ENCODE measurements around the gene GSK3B. TPM values are rescaled to one million over a fixed set of nuclear protein-coding genes. Genes with fewer than 3 reads are reported as not detected.

Gene GSK3B
- total RNA-seq, 2 donors from 2014 or later: 36.7 to 47.9 TPM

GRCh38 chr3:120113128-120114116 lies 19.2 kb upstream of the GSK3B start:
- WGBS: 68% methylated on average over 8 of the region's 8 CpGs
- DNase-seq (ENCODE audit: low spot score): no peak
- no peaks in the 10 kb centered on the region for H3K9me3 ChIP-seq

DNA sequence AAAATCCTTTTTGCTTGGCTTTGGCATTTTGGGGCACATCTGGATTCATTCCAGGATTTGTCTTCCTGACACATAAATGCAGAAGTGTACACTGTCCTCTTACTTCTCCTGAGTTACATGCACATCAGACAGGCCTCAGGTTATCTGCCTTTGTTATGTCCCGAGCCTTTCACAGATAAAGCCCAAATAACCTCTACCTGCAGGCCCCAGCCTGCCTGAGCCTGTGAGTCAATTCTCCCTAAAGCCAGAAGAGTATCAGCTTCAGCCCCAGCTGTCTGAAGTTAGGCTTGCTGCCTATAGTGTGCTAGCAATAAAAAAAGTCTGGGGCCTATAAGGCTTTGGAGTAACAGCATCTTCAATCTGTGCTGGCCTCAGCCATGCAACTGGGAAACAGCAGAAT lies 17.7 kb upstream of the GSK3B start:
- TF ChIP-seq, protein P1, sequence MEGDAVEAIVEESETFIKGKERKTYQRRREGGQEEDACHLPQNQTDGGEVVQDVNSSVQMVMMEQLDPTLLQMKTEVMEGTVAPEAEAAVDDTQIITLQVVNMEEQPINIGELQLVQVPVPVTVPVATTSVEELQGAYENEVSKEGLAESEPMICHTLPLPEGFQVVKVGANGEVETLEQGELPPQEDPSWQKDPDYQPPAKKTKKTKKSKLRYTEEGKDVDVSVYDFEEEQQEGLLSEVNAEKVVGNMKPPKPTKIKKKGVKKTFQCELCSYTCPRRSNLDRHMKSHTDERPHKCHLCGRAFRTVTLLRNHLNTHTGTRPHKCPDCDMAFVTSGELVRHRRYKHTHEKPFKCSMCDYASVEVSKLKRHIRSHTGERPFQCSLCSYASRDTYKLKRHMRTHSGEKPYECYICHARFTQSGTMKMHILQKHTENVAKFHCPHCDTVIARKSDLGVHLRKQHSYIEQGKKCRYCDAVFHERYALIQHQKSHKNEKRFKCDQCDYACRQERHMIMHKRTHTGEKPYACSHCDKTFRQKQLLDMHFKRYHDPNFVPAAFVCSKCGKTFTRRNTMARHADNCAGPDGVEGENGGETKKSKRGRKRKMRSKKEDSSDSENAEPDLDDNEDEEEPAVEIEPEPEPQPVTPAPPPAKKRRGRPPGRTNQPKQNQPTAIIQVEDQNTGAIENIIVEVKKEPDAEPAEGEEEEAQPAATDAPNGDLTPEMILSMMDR (IDR thresholded peaks at IDR 0.05): no peak
- TF ChIP-seq POLR2A (IDR thresholded peaks at IDR 0.05) (no peak), POLR2AphosphoS5 (IDR thresholded peaks at IDR 0.05) (no peak)
- 48% methylated on average over 1 of the region's 1 CpG for WGBS
- DNase-seq (ENCODE audit: low spot score): peak; percentile 45
- no peaks in the 10 kb centered on the region for H3K4me1 ChIP-seq (replicated peaks)
- intact Hi-C loops (cut with DNase I): no loop called here
- no peaks in the 10 kb centered on the region for H3K27me3 ChIP-seq (replicated peaks; ENCODE audit: insufficient read depth)
- no peak overlapping the region for H3K4me3 ChIP-seq
- H3K36me3 ChIP-seq: no peaks in the 10 kb centered on the region
- H3K9me3 ChIP-seq: no peaks in the 10 kb centered on the region
- H3K27ac ChIP-seq: no peak overlapping the region

More at GRCh38 chr3:120113128-120114116, 19.2 kb upstream of the GSK3B start:
- no peaks in the 10 kb centered on the region for H3K27me3 ChIP-seq (replicated peaks; ENCODE audit: insufficient read depth)
- no peaks in the 10 kb centered on the region for H3K36me3 ChIP-seq
- intact Hi-C loops (cut with DNase I): no loop called here
- H3K4me1 ChIP-seq (replicated peaks): no peaks in the 10 kb centered on the region
- no peak overlapping the region for H3K27ac ChIP-seq
- TF ChIP-seq POLR2A (IDR thresholded peaks at IDR 0.05): no peak
- TF ChIP-seq, protein P1 (IDR thresholded peaks at IDR 0.05): no peak
- TF ChIP-seq POLR2AphosphoS5 (IDR thresholded peaks at IDR 0.05): no peak
- no peak overlapping the region for H3K4me3 ChIP-seq

DNA sequence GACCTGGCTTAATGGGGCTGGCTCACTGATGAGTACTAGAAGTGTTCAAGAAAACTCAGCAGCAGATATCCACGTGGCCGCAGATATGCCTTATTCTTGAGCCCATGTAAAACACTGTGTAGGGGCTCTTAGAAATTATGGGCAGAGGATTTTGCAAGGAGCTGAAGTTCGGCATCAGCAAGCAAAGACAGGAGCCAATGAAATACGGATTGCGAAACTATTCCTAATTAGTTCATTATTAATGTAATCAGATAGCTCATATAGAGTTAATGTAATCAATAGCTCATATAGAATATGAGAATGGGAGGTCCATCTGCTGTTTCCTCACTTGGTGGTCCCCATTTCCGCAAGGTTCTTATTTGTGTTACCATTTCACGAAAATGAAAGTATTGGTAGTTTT lies 9.0 kb upstream of the GSK3B start:
- DNase-seq (ENCODE audit: low spot score): no peak
- Histone ChIP-seq H3K27me3 (replicated peaks; ENCODE audit: insufficient read depth) (no peaks in the 10 kb centered on the region), H3K4me3 (no peak overlapping the region), H3K4me1 (replicated peaks) (no peaks in the 10 kb centered on the region), H3K9me3 (no peaks in the 10 kb centered on the region), H3K27ac (no peak overlapping the region), H3K36me3 (no peaks in the 10 kb centered on the region)
- intact Hi-C loops (cut with DNase I): loop anchor here (10.0 kb wide), 1 partner anchor 62 kb away; no protein-coding TSS in a partner anchor
- WGBS: 81% methylated on average over 7 of the region's 7 CpGs
- TF ChIP-seq POLR2A (IDR thresholded peaks at IDR 0.05) (no peak), POLR2AphosphoS5 (IDR thresholded peaks at IDR 0.05) (no peak)
- TF ChIP-seq, protein P1 (IDR thresholded peaks at IDR 0.05): no peak

GRCh38 chr3:120102674-120103073 lies 8.4 kb upstream of the GSK3B start:
- Histone ChIP-seq H3K4me1 (replicated peaks) (no peaks in the 10 kb centered on the region), H3K9me3 (no peaks in the 10 kb centered on the region), H3K36me3 (no peaks in the 10 kb centered on the region), H3K4me3 (no peak overlapping the region), H3K27me3 (replicated peaks; ENCODE audit: insufficient read depth) (no peaks in the 10 kb centered on the region), H3K27ac (no peak overlapping the region)
- peak; percentile 12 for TF ChIP-seq POLR2AphosphoS5 (IDR thresholded peaks at IDR 0.05)
- no peak for TF ChIP-seq POLR2A (IDR thresholded peaks at IDR 0.05)
- TF ChIP-seq, protein P1 (IDR thresholded peaks at IDR 0.05): peak in 2 of 4 experiments; percentile 4 to 19
- intact Hi-C loops (cut with DNase I): loop anchor here (10.0 kb wide), 1 partner anchor 62 kb away; no protein-coding TSS in a partner anchor
- peak; percentile 50 for DNase-seq (ENCODE audit: low spot score)
- 43% methylated on average over 3 of the region's 3 CpGs for WGBS

Data from prostate gland (tissue), 2 donors.